ENCODE measurements around the gene ACIN1.

ACIN1 gene

DNA sequence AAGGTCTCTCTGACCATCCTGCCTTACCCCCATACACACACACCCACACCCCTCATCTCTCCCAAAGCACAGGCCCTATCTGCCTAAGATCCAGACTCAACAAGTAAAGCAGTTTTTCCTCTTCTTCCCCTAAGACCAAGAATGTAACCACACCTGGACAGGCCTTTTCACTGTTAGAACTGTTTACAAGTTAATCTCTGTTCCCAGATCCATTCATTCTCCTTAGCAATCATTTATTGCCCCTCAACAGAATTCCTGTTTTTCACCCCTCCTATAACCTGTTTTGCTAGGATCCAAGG is 11.8 kb upstream of the ACIN1 start:
- in situ Hi-C loops (cut with MboI; ENCODE audit: low sequenced_read_pairs) = no loop called here
- H3K4me3 ChIP-seq = no peak overlapping the region
- H3K36me3 ChIP-seq (replicated peaks) = no peaks in the 10 kb centered on the region
- no peaks in the 10 kb centered on the region for H3K4me1 ChIP-seq
- peaks cover 5% of the 10 kb centered on the region; the same call in 1 of the 2 replicates for H3K9me3 ChIP-seq
- H3K27me3 ChIP-seq (ENCODE audit: low read depth) = peaks cover 18% of the 10 kb centered on the region
- no peak for DNase-seq (ENCODE audit: low spot score in 2 of 2)

DNA sequence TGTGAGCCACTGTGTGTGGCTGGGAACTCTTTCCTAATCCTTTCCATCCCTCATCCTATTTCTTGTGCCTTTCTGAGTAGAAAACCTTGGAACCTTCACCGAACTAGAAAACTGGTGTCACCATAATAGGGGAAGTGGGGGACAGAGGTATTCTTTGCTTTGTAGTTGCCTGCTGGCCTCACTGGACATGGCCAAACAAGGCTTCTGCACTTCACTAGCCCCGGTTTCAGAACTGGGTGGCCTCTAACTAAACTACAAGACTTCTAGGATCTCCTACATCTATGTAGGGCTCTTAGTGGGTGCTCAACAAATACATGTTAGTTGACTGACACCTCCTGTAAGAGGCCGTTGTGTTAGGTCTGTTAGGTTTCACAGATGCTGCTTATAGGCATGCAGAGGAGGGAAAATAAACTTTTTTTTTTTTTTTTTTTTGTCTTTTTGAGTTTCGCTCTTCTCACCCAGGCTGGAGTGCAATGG is 10.4 kb upstream of the ACIN1 start:
- H3K4me1 ChIP-seq = no peaks in the 10 kb centered on the region
- peaks cover 8% of the 10 kb centered on the region for H3K27me3 ChIP-seq (ENCODE audit: low read depth)
- in situ Hi-C loops (cut with MboI; ENCODE audit: low sequenced_read_pairs) = no loop called here
- peaks cover 5% of the 10 kb centered on the region; the same call in 1 of the 2 replicates for H3K9me3 ChIP-seq
- DNase-seq (ENCODE audit: low spot score in 2 of 2) = no peak
- no peak overlapping the region for H3K4me3 ChIP-seq
- H3K36me3 ChIP-seq (replicated peaks) = no peaks in the 10 kb centered on the region

DNA sequence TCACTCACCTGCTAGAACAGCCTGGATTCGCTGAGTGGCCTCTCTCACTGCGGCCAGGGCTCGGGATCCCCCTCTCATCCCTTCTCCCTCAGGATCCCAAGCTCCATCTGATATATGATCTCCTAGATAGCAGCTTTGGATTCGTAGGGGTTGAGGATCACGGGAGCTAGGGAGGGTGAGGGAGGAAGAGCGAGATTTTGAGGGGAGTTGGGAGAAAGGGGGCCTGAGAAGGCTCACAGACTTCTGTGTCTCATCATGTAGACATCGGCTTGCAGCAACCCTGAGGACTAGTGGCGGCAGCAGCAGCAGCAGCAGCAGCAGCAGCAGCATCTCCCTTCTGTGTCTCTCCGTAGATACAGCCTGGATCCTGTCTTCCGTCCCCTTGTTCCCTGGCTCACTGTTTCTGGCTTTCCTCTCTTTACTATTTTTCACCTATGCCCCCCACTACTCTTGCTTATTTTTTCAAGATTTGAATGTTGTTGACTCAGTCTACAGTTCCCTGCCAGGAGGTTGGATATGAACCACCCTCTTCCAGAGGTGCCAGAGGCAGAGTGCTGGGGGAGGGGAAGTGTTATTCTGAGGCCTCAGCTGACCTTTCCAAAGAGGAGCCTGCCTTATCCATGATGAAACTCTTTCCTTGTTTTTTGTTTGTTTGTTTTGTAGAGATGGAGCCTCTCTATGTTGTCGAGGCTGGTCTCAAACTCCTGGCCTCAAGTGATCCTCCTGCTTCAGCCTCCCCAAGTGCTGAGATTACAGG is 9.8 kb upstream of the ACIN1 start, which contains the start of gene CIROP:
Gene CIROP (minus strand): TSS at position 399 of the 757 bp plus-strand sequence. CDS start 69 bp downstream, at position 330.
- in situ Hi-C loops (cut with MboI; ENCODE audit: low sequenced_read_pairs) = no loop called here
- peaks cover 2% of the 10 kb centered on the region; the same call in 1 of the 2 replicates for H3K27me3 ChIP-seq (ENCODE audit: low read depth)
- no peak for DNase-seq (ENCODE audit: low spot score in 2 of 2)
- H3K36me3 ChIP-seq (replicated peaks) = no peaks in the 10 kb centered on the region
- H3K4me1 ChIP-seq = no peaks in the 10 kb centered on the region
- no peak within 1 kb of the TSS for H3K4me3 ChIP-seq
- peaks cover 5% of the 10 kb centered on the region; the same call in 1 of the 2 replicates for H3K9me3 ChIP-seq

DNA sequence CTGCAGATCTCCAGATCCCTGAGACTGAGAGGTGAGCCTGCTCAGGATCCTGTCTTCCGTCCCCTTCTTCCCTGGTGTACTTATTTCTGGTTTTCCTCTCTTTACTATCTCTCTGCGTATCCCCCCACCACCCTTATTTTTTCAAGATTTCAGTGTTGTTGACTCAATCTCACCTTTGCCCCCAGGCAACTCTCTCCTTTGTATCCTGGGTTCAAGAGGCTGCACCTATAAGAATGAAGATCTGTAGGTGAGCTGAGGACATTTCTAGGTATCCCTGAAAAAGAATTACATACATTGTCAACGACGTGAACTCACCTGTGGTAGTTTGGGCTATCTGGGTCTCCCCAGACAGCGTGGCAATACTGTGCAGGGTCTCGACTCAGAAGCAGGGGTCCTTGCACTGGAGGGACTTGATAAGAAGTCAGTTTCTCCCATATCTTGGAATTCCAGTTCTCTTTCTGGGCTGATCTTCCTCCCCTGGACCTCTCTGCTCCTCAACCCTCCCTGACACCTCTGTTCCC is 9.2 kb upstream of the ACIN1 start:
- peaks cover 5% of the 10 kb centered on the region; the same call in 1 of the 2 replicates for H3K9me3 ChIP-seq
- H3K4me3 ChIP-seq = no peak overlapping the region
- in situ Hi-C loops (cut with MboI; ENCODE audit: low sequenced_read_pairs) = no loop called here
- no peaks in the 10 kb centered on the region for H3K4me1 ChIP-seq
- peaks cover 2% of the 10 kb centered on the region; the same call in 1 of the 2 replicates for H3K27me3 ChIP-seq (ENCODE audit: low read depth)
- H3K36me3 ChIP-seq (replicated peaks) = peaks cover under 1% of the 10 kb centered on the region; the same call in 1 of the 2 replicates
- no peak for DNase-seq (ENCODE audit: low spot score in 2 of 2)

DNA sequence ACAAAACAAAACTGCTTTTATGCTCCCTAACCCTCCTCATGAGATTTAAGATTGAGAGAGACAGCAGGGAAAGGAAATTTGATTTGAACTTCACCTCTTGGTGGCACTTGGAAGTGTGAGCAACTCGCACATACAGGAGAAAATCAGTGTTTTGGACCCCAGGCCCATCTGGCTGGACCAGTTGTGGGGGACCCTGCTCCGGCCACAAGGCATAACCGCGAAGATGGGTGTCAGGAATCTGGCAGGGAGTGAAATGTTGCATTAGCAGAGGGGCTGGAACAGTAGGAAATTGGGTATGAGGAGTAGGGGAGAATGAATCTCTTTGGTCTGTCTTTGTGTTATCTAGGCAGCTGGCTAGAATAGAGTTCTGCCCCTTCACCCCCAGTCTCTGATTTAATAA is 8.6 kb upstream of the ACIN1 start:
- Histone ChIP-seq H3K4me3 (no peak overlapping the region), H3K4me1 (no peaks in the 10 kb centered on the region), H3K9me3 (peaks cover 2% of the 10 kb centered on the region; the same call in 1 of the 2 replicates), H3K36me3 (replicated peaks) (peaks cover 3% of the 10 kb centered on the region; the same call in 1 of the 2 replicates), H3K27me3 (ENCODE audit: low read depth) (peaks cover 2% of the 10 kb centered on the region; the same call in 1 of the 2 replicates)
- in situ Hi-C loops (cut with MboI; ENCODE audit: low sequenced_read_pairs) = no loop called here
- DNase-seq (ENCODE audit: low spot score in 2 of 2) = no peak

DNA sequence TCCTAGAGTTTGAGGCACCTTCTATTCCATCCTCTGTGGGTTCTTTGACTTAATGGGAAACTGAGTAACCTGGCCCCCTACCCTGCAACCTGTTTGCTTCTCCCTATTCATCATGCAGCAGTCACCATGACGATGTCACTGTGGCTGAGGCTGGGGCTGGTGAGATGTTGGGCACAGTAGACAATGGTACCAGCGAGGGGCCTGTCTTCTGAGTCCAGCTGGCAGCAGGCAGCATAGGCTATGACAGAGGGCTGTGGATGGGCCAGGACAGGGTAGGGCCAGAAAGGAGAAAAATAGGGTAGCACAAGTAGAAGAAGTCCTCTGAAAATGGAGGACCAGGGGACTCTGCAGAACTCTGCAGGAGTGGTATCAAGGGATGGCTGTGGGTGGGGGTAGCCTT is 7.9 kb upstream of the ACIN1 start:
- no peak for DNase-seq (ENCODE audit: low spot score in 2 of 2)
- Histone ChIP-seq H3K4me3 (no peak overlapping the region), H3K27me3 (ENCODE audit: low read depth) (peaks cover 2% of the 10 kb centered on the region; the same call in 1 of the 2 replicates), H3K9me3 (no peaks in the 10 kb centered on the region), H3K36me3 (replicated peaks) (peaks cover 9% of the 10 kb centered on the region), H3K4me1 (no peaks in the 10 kb centered on the region)
- in situ Hi-C loops (cut with MboI; ENCODE audit: low sequenced_read_pairs) = no loop called here

DNA sequence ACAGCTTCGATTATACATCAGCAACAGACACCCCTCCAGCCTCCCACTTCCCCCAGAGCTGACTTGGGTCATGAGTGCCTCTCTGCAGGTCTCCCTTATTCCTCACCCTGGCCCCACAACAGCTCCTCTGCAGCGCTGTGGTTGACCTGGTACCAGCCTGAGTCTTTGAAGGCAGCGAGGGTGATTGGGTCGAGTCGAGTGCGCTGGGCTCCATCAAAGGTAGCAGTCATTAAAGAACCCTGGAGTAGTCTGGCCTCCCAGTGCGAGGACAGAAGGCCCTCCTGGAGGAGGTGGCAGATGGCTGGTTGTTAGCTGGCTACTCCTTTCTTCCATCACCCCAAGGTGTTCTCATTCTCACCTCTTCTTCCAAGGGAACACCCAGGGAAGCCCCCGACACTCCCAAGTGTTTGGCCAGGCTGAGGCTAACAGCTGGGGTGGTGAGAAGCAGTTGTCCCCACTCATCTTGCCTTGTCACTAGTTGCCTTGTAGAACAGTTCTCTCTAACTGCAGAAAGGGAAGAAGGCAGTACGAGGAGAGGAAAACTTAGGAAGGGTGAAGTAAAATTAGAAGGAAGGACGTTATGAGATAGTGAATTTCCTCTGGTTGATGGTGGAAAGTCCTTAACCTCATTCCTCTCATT is 7.2 kb upstream of the ACIN1 start:
- no peak for DNase-seq (ENCODE audit: low spot score in 2 of 2)
- Histone ChIP-seq H3K4me1 (peaks cover under 1% of the 10 kb centered on the region), H3K36me3 (replicated peaks) (peaks cover 16% of the 10 kb centered on the region), H3K9me3 (no peaks in the 10 kb centered on the region), H3K4me3 (no peak overlapping the region), H3K27me3 (ENCODE audit: low read depth) (peaks cover 2% of the 10 kb centered on the region; the same call in 1 of the 2 replicates)
- in situ Hi-C loops (cut with MboI; ENCODE audit: low sequenced_read_pairs) = no loop called here

DNA sequence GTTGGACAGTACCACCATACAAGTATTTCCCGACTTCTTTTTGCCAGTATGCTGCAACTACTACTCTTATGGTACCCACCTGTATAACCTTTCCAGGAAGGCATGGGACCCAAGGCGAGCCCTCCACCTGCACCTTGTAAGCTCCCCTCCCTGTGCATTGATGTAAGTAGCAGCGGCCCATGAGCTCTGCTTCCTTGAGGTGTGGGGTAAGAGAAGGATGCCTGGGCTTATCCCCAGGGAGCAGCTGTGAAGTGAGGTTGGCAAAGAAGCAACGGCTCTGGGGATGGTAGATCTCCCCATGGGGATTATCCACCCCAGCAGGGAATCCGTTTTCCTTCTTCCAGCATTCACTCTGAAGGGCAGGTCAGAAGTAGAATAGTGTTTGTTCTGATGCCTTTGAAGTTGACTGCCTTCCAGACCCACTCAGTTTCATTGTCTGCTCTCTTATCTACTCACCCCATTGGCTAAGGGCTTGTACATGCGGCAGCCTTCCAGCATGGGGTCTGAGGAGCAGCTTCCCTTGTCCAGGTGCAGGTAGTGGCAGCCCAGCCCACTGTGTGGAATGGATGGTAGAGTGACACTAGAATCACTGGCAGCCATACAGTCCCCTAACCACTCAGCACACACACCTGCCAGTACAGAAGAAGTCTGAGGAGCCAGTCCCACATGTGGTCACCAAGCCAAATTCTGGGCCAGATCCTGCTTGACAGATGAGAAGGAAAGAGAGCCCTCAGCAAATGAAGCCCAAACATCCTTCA is 6.5 kb upstream of the ACIN1 start:
- Histone ChIP-seq H3K27me3 (ENCODE audit: low read depth) (peaks cover 2% of the 10 kb centered on the region; the same call in 1 of the 2 replicates), H3K36me3 (replicated peaks) (peaks cover 18% of the 10 kb centered on the region), H3K9me3 (no peaks in the 10 kb centered on the region), H3K4me1 (peaks cover 5% of the 10 kb centered on the region), H3K4me3 (no peak overlapping the region)
- in situ Hi-C loops (cut with MboI; ENCODE audit: low sequenced_read_pairs) = no loop called here
- no peak for DNase-seq (ENCODE audit: low spot score in 2 of 2)

DNA sequence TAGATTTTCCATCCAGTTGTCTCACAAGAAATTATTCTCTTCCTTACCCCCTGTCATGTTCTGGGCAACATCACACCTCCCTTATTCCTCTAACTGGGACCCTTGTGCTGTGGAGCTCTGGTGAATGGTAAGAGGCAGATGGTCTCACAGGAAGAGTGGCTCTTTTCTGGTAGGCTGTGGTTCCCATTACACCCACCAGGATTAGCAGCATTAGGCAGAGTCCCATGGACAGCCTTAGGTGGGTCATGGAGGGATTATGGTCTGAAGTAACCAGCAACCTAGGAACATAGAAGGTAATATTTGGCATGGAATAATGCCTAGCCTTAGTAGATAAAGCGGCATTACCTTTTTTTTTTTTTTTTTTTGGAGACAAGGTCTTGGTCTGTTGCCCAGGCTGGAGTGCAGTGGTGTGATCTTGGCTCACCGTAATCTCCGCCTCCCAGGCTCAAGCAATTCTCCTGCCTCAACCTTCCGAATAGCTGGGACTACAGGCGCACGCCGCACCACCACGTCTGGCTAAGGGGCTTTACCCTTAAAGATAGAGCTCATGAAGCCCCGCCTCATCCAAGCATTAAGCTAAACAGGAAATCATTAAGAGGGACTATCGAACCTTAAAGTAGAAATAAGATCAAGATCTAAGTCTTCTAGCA is 4.4 kb upstream of the ACIN1 start:
- Histone ChIP-seq H3K27me3 (ENCODE audit: low read depth) (peaks cover 2% of the 10 kb centered on the region; the same call in 1 of the 2 replicates), H3K4me3 (no peak overlapping the region), H3K4me1 (peaks cover 5% of the 10 kb centered on the region), H3K36me3 (replicated peaks) (peaks cover 21% of the 10 kb centered on the region), H3K9me3 (no peaks in the 10 kb centered on the region)
- in situ Hi-C loops (cut with MboI; ENCODE audit: low sequenced_read_pairs) = no loop called here
- no peak for DNase-seq (ENCODE audit: low spot score in 2 of 2)

DNA sequence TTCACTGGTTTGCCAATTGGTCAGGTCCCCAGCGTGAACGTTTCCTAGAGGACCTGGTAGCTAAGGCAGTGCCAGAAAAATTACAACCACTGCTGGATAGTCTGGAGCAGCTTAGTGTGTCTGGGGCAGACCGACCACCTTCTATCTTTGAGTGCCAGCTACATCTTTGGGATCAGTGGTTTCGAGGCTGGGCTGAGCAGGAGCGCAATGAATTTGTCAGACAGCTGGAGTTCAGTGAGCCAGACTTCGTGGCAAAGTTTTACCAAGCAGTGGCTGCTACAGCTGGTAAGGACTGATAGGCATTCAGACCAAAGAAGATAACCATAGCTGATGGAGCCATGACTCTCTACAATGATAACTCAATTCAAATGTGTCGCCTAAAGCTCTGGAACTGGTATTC is 2.9 kb upstream of the ACIN1 start:
- H3K4me3 ChIP-seq = no peak overlapping the region
- peaks cover 14% of the 10 kb centered on the region for H3K4me1 ChIP-seq
- in situ Hi-C loops (cut with MboI; ENCODE audit: low sequenced_read_pairs) = no loop called here
- DNase-seq (ENCODE audit: low spot score in 2 of 2) = no peak
- H3K27me3 ChIP-seq (ENCODE audit: low read depth) = no peaks in the 10 kb centered on the region
- H3K36me3 ChIP-seq (replicated peaks) = peaks cover 29% of the 10 kb centered on the region
- H3K9me3 ChIP-seq = no peaks in the 10 kb centered on the region

DNA sequence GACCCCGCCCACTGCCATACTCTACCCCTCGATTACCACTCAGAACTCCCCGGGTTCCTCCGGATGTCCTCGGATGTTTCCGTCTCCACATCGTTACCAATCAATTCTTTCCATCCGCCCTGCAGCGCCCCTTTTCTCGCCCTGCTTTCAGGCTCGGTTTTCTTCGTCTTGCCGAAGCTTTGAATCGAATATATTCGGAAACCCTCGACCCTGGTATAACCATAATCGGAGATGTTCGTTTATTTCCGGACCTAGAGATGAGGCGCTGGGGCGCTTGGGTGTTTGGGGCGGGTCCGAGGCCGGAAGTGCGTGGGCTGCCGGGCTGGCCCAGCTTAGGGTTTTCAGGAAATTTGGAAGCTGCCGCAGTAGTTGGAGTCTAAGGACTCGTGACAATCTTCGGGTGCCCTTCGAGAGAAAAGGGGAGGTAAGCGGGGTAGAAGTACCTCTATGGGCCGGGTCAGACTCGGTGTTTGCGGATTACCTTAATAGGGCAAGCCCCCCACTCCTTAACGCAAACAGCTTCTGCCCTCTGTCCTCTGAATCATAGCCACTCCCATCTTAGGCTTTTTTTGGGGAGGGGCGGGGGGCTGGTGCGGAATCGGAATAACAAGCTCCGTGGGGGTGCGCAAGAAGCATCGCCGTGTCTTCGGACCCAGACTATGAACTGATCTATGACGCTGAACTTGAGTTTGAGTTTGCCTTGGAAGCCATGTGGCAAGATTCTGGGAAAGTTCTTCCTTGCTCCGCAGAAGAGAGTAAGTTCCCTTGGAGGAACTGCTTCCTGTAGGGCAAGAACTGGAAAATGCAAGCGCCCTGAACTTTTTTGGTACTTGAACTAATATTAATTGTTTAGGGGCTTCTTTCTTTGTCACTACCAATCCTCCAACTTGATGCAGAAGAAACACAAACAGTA is 516 bp upstream of the ACIN1 start, which contains the start of gene C14orf119:
Gene C14orf119 (plus strand): TSS at position 310 of the 913 bp plus-strand sequence. CDS start 2,154 bp downstream, outside the sequence.
- in situ Hi-C loops (cut with MboI; ENCODE audit: low sequenced_read_pairs) = no loop called here
- H3K27me3 ChIP-seq (ENCODE audit: low read depth) = no peaks in the 10 kb centered on the region
- peaks cover 14% of the 10 kb centered on the region for H3K4me1 ChIP-seq
- no peaks in the 10 kb centered on the region for H3K9me3 ChIP-seq
- peak within 1 kb of the TSS; percentile 98 for H3K4me3 ChIP-seq
- DNase-seq (ENCODE audit: low spot score in 2 of 2) = peak; percentile 99
- peaks cover 46% of the 10 kb centered on the region for H3K36me3 ChIP-seq (replicated peaks)

DNA sequence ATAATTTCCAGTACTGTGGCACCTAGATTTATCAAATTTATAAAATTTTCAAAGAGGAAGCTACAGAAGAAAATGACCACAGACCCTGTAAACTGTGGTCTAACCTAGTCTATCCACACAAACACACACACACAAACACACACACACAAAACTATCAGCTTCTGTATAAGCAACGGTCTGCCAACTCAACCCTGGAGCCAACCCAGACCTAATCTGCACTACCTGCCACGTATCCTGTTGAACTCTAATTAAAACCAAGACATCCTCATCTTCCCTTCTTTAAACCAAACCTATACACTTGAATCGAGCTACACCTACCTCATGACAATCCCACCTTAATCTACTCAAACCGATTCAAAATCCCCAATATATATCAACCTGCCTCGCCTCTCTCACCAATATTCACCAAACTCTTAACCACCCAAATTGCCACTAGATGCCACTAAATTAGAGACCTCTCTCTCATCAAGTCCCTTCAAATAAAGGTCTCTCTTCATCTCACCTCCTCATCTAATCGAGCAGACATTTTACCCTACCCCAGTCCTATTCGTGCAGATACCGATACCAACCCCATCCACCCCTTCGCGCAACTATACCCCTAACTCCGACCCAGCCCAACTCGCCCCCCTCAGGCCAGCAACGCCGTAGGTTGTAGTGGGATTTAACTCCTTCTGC is 808 bp downstream of the ACIN1 start:
- Histone ChIP-seq H3K4me3 (peak overlapping the region; percentile 98), H3K9me3 (no peaks in the 10 kb centered on the region), H3K36me3 (replicated peaks) (peaks cover 58% of the 10 kb centered on the region), H3K4me1 (peaks cover 14% of the 10 kb centered on the region), H3K27me3 (ENCODE audit: low read depth) (no peaks in the 10 kb centered on the region)
- in situ Hi-C loops (cut with MboI; ENCODE audit: low sequenced_read_pairs) = no loop called here
- peak in 1 of 2 experiments; percentile 90 for DNase-seq (ENCODE audit: low spot score in 2 of 2)
